Pancreas (tissue), 10 donors: ENCODE data around the gene SBNO2. TPM values are rescaled to one million over a fixed set of nuclear protein-coding genes. Genes with fewer than 3 reads are reported as not detected.

Experiments
- ATAC-seq, 4 donors: fragments of 200-7000 bp; cut with Tn5 transposase; one replicate each; pipeline versions ENCODE4 v1.8.0 to v1.9.1; 2020; ENCODE audit warnings: mild to moderate bottlenecking in 4 of 4, moderate library complexity in 4 of 4
- DNase-seq, 6 donors: peaks; one replicate each; pipeline ENCODE4 v3.0.0-alpha.2; 2020
- FAIRE-seq: peaks from 2 replicates; lab custom pipeline; 2012; peaks lifted over from hg19 to GRCh38; lab: Jason Lieb, UNC
- H3K27ac ChIP-seq, 4 donors: fragments of 200-600 bp; sonication (generic); 1 replicate in 3 of 4; 2 replicates in 1 of 4; pipeline versions ENCODE4 v1.5.0 to v1.8.0; 2020
- H3K27me3 ChIP-seq, 4 donors: fragments of 200-600 bp; one replicate each; pipeline ENCODE4 v1.8.0; 2021
- H3K36me3 ChIP-seq, 3 donors: fragments of 200-600 bp; sonication (generic) in 1 of 3; one replicate each; pipeline versions ENCODE4 v1.5.0 to v1.8.0; 2020 to 2021
- H3K4me1 ChIP-seq, 3 donors: fragments of 200-600 bp; one replicate each; pipeline ENCODE4 v1.8.0; 2021
- H3K4me3 ChIP-seq, 4 donors: fragments of 200-600 bp; sonication (generic) in 2 of 4; one replicate each; pipeline versions ENCODE4 v1.5.0 to v1.8.0; 2020 to 2021
- H3K9me3 ChIP-seq, 4 donors: fragments of 200-600 bp; one replicate each; pipeline ENCODE4 v1.8.0; 2021
- CTCF ChIP-seq, 4 donors: fragments of 200-600 bp; sonication (generic) in 3 of 4; IDR thresholded peaks; one replicate each; pipeline versions ENCODE4 v1.5.0 to v1.8.0; 2021; ENCODE audit warnings: antibody characterized with exemption in 4 of 4
- WGBS, 2 donors: extraction: QIAGEN DNeasy Blood & Tissue Kit; methylation state at CpG; one replicate each; pipeline ENCODE4 v1.1.7; 2013; 5-methylcytosine and 5-hydroxymethylcytosine counted together
- intact Hi-C, 3 donors: fragments of 100-400 bp; cut with DNase I; formaldehyde crosslinking; loops; one replicate each; pipeline versions ENCODE4 v1.11.1 to v1.14.2; 2022
- polyA plus RNA-seq, 2 donors: library from polyadenylated mRNA; stranded (reverse); fragments of 200-250 nt; gene quantifications; one replicate each; pipeline ENCODE4 v1.2.3, GENCODE V29; 2013
- total RNA-seq, 6 donors: library from RNA; stranded (reverse); fragmentation: NEBNext Ultra II Directional in 4 of 6; extraction: Animal tissue kit (Norgen Biotek cat#: 25700) in 4 of 6; gene quantifications; one replicate each; pipeline versions ENCODE4 v1.2.1 to v1.2.4, GENCODE V29; 2021 to 2023
- donor health status: healthy with polysubstance abuse.
- donor health status: DM: no; HTN: no; CAD: no; lungs with moderate emphysema.
- donor health status: DM: no; HTN: no; CAD: no.
- donor health status: control.
- donor health status: control.
- donor health status: Bipolar disorder and iron deficiency.
- donor health status: DM: yes; HTN: yes; CAD: no.
- donor health status: DM: no; HTN: no; CAD: no.
- donor health status: DM: no; HTN: no; CAD: no.
- donor health status: DM: yes; HTN: yes; CAD: no.

Gene SBNO2
- total and polyA plus RNA-seq, 8 donors = 16.8 to 53.9 (median 27.4) TPM

- peaks cover 0 to 24% (median 0%) of the 10 kb centered on the region in 4 donors for H3K27me3 ChIP-seq
- ATAC-seq (no peak), FAIRE-seq (no peak), DNase-seq (peak in 2 of 6 donors; percentile 55 to 78)
- H3K4me1 ChIP-seq = peaks cover 0 to 10% (median 0%) of the 10 kb centered on the region in 3 donors
- H3K36me3 ChIP-seq = no peaks in the 10 kb centered on the region
- intact Hi-C loops = no loop called here
- WGBS, 2 donors = 81 to 89% methylated on average over 30 of the region's 30 CpGs
- H3K9me3 ChIP-seq = no peaks in the 10 kb centered on the region
- TF ChIP-seq CTCF (IDR thresholded peaks at IDR 0.05) = no peak
- H3K4me3 ChIP-seq = no peak overlapping the region
- H3K27ac ChIP-seq = no peak overlapping the region
These were observed 100.8 kb downstream of the SBNO2 start for GRCh38 chr19:1073063-1073955.

- intact Hi-C loops = no loop called here
- WGBS, 2 donors = 79 to 81% methylated on average over 11 of the region's 11 CpGs
- TF ChIP-seq CTCF (IDR thresholded peaks at IDR 0.05) = no peak
- Histone ChIP-seq H3K27ac (no peak overlapping the region), H3K4me3 (no peak overlapping the region), H3K4me1 (peaks cover 0 to 10% (median 0%) of the 10 kb centered on the region in 3 donors), H3K36me3 (no peaks in the 10 kb centered on the region), H3K9me3 (no peaks in the 10 kb centered on the region), H3K27me3 (peaks cover 0 to 29% (median 0%) of the 10 kb centered on the region in 4 donors)
- ATAC-seq = no peak
- no peak for FAIRE-seq
- no peak for DNase-seq
These were observed 101.6 kb downstream of the SBNO2 start for GRCh38 chr19:1072371-1073015.

GRCh38 chr19:1070931-1071791 lies 102.9 kb downstream of the SBNO2 start:
- intact Hi-C loops = no loop called here
- no peak for TF ChIP-seq CTCF (IDR thresholded peaks at IDR 0.05)
- FAIRE-seq (no peak), ATAC-seq (no peak), DNase-seq (peak in 1 of 6 donors; percentile 71)
- H3K36me3 ChIP-seq = no peaks in the 10 kb centered on the region
- H3K4me1 ChIP-seq = peaks cover 0 to 13% (median 9%) of the 10 kb centered on the region in 3 donors
- no peaks in the 10 kb centered on the region for H3K9me3 ChIP-seq
- no peak overlapping the region for H3K27ac ChIP-seq
- 5 to 7% methylated on average over 54 to 99 of the region's 99 CpGs for WGBS, 2 donors
- peaks cover 0 to 29% (median 2%) of the 10 kb centered on the region in 4 donors for H3K27me3 ChIP-seq
- H3K4me3 ChIP-seq = peak overlapping the region in 1 of 4 donors; percentile 3

- no peak for TF ChIP-seq CTCF (IDR thresholded peaks at IDR 0.05)
- DNase-seq = peak in 1 of 6 donors; percentile 52
- H3K4me1 ChIP-seq = peaks cover 0 to 12% (median 9%) of the 10 kb centered on the region in 3 donors
- 10 to 17% methylated on average over 21 of the region's 21 CpGs for WGBS, 2 donors
- H3K27me3 ChIP-seq = peaks cover 0 to 29% (median 2%) of the 10 kb centered on the region in 4 donors
- no peak overlapping the region for H3K4me3 ChIP-seq
- intact Hi-C loops = no loop called here
- H3K36me3 ChIP-seq = no peaks in the 10 kb centered on the region
- ATAC-seq = no peak
- no peak for FAIRE-seq
- no peak overlapping the region for H3K27ac ChIP-seq
- H3K9me3 ChIP-seq = no peaks in the 10 kb centered on the region
These were observed 103.5 kb downstream of the SBNO2 start for GRCh38 chr19:1070576-1070930.
